Activated CD8-positive, alpha-beta memory T cell treated with anti-CD3 and anti-CD28 coated beads, Interleukin-2, amount 50 U/mL, for 24 hours (primary cell): ENCODE results near the gene RNF223.

Experiments
- DNase-seq: peaks from one replicate; pipeline ENCODE4 v3.0.0-alpha.2; 2020; ENCODE audit errors: extremely low read depth

Gene RNF223

DNA sequence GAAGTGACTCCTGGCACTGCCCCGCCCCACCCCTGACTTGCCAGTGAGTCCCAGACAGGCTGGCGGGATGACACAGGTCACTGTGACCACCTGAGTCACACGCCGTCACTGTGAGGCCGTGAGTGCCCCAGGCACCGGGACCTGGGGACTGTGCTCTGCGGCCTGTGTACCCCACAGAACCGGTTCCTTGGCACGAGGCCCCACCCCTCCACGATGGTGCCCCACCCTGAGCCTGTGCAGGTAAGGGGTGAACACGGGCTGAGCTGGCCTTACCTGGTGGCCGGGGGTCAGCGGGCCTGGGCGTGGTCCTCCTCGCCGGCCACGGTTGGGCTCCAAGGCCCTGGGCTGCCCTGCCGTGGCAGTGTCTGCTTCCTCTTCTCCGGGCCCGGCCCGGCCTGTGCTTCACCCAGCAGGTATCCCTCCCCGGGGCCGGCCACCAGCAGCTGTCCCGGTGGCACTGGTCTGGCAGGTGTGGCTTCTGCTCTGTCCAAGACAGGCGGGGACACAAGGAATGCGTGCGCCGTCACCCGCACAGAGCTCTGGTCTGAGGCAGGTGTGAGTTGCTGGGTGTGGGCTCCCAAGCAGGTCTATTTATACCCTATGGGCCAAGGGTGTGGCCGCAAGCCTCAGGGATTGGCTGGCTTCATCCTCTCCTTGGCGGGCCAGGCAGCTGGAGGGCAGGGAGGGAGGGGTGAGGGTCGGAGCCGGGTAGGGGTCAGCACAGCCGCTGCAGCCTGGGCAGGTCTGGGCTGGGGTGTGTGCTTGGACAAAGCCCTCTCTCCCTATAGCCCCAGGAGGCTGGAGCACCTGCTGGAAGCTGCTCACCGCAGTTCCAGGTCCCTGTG, at the start of gene RNF223:
Gene RNF223 (minus strand): TSS at position 564 of the 845 bp plus-strand sequence. CDS start 1,740 bp downstream, outside the sequence.
- no peak for DNase-seq

DNA sequence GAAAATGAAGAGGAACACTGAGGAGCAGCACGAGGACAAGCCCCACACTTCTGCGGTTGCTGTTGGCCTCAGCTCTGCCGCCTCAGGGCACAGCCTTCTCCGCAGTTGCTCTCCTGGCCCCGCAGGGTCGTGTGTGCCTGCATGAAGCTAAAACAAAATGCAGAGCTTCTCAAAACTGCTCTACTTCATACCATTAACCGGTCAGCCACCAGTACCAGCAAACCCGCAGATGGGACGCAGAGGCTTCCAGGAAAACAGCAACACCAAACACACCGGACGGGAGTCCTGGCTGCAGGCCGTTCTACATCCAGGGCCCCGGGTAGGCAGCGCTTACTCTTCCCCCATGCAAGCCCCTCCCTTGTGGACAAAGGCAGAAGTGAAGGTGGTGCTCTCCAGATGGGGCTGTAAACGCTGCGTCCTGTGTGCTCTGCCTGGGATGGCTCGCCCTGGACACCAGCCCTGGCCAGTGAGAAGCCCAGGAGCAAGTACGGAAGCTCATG, 48.9 kb upstream of the RNF223 start:
- no peak for DNase-seq

DNA sequence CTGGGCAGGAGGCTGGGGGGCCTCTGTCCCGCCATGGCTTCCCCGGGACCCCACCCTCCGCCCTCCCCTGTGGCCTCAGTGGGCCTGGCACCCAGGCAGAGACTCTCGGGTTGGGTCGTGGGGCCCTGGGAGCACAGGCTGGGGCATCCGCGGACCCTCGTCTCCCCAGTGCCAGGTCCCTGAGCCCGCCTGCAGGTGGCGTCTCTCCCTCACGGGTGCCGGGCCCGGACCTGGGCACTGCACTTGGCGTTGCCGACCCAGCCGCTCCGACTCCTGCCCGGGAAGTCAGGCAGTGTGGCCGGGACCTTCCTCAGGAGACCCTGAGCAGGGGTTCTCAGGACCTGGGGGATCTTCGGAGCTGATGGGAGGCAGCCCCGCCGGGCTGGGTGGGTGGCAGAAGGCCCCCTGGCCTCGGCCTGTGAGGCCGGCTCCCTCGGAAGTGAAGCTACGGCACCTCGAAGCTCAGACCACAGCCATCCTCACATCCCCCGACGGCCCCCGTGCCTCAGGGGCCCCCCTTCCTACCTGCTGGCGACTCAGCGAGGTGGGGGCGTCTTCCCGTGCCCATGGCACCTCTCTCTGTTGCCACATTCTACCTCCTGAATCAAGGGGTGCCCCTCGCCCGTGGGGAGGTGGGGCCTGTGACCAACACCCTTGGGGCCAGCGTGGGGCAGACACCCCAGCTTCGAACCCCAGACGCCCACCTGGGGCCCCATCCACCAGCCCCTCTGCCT, 48.1 kb upstream of the RNF223 start:
- peak; percentile 60 for DNase-seq

DNA sequence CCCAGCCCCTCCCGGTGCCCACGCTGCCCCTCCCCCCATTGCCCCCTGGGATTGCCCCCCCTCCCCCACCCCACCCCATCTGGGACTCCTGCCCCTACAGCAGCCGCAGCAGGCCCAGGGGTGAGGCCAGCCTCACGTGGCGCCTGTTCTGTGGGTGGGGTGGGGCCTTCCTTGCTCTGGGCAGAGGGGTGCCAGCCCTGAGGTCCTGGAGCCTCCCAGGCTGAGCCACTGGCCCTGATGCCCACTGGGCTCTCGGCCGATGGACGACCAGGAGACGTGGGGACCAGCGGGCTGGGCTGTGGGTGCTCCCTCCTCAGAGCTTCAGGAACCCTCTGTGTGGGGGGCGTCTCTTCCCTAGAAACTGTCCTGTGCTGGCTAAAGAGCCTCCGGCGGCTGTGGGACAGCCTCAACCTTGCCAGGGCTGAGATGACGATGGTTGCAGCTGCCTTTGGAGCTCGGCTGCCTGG, 47.5 kb upstream of the RNF223 start:
- no peak for DNase-seq

DNA sequence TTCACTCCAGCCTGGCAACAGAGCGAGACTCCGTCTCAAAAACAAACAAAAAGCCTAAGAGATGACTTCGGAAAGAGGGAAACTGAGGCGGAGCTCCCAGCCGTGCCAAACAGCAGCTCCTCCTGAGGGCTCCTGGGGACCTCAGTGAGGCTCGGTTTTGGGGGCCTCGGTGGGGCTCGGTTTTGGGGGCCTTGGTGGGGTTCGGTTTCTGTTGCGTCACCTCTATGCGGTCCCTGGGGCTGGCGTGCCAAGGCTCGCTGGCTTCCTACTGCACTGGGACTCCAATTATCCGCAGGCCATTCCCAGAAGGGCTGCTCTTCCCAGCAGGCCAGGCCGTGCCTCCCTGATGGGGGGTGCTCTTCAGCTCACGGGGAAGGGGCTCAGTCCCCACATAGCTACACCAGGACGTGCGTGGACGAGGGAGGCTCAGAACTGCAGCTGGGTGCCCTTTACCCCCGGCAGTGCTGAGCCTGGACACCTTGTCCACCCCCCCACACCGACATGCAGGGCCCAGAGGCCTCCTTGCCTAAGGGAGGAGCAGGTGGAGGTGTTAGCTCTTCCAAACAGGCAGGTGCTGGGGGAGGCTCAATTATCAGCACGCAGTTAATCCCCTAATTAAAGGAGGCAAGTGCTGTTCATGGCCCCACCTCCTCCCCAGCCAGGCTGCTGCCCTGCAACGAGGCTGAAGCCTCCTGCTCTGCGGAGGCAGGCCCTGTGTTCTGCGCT, 46.9 kb upstream of the RNF223 start:
- no peak for DNase-seq

DNA sequence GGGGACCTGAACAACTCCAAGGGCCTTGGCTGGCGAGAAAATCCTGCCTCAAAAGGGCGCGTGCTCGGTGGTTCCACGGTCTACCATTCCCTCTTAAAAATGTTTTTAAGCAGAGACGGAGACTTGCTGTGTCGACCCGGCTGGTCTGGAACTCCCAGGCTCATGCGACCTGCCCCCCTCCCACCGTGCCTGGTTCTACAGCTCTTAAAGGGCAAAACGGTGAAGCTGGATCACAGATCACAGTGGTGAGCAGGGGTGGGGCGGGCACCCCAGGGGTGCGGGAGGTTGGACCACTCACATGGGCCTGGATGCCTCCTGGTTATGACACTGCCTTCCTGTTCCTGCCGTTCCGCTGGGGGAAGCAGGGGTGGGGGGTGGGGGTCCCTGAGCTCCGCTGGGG, 46.0 kb upstream of the RNF223 start:
- no peak for DNase-seq

DNA sequence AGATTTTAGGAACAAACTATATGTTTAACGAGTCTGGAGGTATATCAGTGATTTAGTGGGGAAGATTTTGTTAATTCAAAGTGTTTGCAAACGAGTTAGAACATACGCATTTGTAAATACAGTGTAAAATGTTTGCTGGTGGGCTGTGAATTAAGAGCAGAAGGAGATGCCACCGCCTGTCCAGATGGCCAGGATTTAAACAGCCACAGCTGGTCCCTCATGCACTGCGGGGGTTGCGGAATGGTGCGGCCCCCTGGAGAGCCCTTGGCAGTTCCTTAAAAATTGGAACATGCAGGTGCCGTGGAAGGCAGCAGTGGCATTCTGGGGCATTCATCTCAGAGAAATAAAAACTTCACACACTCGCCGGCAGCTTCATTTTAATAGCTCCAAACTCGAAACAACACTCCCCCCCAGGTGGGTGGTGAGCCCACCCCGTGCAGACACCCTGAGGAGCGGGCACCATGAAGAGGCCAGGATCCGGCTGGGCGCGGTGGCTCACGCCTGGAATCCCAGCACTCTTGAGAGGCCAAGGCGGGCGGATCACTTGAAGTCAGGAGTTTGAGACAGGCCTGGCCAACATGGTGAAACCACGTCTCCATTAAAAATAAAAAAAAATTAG, 45.3 kb upstream of the RNF223 start:
- no peak for DNase-seq

DNA sequence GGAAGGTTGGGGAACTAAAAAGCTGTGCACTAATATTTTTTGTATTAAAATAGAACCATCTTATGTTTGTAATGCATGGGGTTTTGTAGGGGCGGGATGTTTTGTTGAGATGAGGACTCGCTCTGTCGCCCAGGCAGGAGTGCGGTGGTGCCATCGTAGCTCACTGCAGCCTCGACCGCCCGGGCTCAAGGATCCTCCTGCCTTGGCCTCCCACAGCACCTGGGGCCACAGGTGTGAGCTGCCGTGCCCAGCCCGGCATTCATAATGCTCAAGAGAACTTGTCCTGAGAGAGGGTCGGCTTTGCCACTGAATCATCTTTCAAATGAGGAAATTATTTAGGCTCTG, 44.7 kb upstream of the RNF223 start:
- no peak for DNase-seq

DNA sequence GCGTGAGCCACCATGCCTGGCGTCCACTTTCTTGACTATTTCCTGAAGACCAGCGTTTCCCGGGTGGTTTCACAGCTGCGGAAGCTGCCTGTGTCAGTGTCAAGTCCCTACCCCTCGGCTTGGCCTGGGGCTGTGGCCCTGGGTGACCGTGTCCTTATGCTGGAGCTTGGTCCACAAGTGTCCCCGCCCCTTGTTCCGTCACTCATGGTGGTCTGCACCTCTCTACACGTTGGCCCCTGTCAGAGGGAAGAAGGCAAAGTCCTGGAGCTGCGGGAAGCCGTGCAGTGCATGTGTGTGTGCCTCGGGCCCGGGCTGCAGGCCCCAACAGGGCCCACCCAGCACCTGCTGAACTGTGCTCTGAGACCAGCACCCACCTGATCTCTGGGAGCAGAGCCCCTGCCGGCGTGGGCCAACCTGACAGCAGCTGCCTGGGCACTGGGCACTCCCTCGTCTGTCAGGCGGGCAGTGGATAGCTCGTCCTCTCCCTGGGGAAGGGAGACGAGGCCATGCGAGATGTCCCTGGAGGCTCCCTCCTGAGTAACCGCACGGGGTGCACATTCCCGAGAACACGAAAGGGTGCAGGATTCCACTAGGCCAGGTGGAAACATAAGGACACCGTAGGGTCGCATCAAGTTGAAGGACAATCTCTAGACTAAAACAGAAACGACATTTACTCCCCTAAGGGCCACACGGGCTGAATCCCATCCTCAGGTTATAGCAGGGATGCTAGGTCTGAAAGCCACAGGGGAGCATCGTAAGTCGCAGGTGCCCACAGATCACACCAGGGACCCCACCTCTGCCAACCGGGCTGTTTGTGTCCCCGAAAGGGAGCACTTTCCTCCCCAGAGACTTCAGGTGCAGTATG, 44.1 kb upstream of the RNF223 start:
- no peak for DNase-seq

DNA sequence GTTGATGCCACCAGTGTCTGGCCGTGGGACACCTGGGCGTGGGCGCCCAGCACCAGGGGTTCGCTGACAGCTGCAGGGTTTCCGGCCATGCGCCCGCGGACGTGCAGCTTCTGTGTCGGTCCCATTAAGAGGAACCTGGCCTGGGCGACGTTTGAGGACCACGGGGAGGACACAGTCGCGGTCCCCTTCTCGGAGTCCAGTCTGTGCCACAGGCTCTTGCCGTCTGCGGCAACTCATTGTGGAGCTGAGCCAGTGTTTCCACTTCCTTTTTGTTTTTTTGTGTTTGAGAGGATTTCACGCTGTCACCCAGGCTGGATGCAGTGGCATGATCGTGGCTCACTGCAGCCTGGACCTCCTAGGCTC, 43.3 kb upstream of the RNF223 start:
- no peak for DNase-seq

DNA sequence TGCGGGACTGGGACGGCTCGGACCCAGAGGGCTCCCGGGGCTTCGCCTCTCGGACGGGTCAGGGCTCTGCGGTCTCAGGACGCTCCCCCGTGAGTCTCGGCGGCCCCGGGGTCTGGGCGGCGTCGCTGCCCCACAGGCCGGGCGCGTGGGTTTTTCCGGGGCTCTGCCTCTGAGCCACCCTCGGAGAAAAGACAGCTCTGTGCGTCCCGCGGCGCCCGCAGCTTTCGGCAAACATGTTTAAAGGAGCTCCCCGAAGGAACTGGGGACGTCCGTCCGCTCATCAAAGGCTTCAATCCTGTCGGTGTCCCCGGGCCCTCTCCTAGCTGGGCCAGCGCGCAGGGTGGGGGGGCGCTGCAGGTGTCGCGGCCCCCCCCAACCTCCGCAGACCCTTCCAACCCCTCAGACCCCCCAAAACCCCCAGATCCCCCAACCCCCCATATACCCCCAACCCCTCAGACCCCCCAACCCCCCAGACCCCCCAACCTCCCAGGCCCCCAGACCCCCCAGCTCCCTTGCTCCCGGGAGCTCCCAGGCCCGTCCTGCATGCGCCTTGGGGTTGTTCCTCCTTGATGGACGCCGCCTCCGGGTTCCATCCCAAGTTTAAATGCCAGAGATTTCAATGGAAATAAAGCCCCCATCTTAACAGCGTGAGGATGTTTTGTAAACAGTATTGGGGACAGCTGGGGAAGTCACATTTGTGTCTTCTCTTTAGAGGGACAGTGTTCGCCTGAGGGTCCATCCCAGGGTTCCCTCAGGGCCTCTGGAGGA, 42.8 kb upstream of the RNF223 start:
- no peak for DNase-seq

DNA sequence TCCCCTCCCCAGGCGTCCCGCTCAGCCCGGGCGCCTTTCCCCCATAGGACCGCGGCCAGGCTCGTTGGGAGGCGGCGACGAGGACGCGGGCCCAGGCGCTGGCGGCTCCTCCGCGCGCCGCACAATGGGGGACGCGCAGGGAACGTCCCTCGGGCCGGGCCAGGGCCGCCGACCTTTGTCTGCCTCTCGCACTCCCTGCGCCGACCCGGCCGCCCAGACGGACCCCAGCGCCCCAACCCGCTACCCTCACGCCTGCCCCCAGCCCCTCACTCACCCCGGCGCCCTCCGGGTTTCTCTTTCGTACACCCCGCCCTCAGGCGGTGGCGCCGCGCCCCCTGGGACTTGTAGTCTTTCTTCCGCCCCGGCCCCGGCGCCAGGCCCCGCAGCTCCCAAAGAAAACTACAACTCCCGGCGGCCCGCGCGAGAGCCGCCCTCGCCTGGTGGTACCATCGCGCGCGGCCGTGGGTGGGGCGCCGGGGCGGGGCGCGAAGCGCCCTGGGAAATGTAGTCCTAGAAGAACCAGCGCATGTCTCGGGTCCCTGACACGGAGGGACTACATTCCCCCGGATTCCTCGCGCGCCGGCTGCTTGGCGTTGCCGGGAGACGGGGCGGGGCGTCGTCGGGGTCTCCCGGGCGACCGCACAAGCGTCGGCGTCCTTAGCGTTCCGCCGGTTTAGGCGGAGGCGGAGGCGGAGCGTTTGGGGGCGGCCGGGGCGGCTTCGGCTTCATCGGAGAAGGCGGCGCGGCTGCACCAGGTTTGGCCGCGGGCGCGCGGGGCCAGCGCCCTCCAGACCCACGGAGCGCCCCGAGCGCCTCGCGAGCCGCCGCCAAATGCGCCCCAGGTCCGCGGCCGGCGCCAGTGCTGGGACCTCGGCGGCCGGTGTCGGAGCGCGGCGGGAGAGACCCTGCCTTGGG, 41.9 kb upstream of the RNF223 start, which contains the start of gene C1orf159:
Gene C1orf159 (minus strand): TSS at position 304 of the 915 bp plus-strand sequence. CDS start 24,546 bp downstream, outside the sequence.
- peak; percentile 97 for DNase-seq

DNA sequence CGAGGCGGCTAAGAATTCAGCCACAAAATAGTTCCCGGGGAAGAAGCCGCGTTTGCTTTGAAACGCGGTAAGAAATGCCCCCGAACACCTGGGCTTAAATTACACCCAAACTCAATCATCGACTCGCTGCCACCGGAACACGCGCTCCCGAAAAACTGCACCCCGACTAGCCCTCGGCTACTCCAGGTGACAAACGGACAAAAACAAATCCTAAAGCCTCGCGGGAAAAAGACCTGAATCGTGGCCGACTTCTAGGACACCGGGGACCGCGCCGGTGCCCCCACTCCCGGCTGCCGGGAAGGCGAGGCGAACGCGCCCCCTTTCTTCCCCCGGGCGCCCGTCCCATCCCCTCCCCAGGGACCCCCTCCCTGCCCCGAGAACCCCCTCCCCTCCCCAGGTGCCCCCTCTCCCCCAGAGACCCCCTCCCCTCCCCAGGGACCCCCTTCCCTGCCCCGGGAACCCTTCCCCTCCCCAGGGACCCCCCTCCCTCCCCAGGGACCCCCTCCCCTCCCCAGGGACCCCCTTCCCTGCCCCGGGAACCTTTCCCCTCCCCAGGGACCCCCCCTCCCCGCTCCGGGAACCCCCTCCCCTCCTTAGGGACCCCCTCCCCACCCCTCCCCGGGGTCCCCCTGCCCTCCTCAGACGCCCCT, 41.2 kb upstream of the RNF223 start:
- no peak for DNase-seq

DNA sequence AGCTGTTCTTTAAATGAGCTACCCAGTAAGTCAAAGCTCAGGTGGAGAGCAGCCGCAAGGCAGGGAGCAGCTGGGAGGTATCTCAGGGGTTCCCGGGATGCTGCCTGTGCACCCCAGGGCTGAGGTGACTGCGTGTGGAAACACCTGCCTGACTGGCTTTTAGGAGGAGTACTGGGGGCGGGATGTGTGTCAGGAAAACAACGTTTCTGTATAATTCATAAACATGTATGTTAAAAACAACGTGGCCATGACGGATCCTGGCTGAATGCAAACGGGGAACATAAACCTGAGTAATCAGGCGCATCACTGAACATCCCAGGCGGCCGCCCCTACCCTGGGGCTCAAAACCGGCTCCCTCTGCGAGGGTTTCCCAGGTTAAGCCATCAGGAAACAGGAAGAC, 40.3 kb upstream of the RNF223 start:
- DNase-seq, result no peak

DNA sequence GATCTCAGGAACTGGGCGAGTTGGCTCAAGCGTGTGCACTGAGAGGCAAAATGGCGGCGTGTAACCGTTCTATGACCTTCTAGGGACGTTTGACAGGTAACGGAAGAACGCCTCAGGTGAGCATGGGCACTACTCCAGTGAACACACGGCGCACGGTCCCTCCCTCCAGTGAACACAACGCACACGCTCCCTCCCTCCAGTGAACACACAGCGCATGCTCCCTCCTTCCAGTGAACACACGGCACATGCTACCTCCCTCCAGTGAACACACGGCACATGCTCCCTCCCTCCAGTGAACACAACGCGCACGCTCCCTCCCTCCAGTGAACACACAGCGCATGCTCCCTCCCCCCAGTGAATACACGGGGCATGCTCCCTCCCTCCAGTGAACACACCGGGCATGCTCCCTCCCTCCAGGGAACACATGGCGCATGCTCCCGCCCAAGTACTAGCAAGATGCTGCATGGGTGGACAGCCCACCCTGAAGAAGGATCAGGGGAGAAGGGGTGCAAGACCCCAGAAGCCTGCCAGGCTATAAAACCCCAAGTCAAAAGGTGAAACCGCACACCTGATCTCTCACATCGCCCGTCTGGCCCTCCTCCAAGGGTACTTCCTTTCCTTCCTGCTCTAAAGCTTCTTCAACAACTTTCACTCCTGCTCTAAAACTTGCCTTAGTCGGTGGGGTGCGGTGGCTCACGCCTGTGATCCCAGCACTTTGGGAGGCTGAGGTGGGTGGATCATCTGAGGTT, 38.3 kb upstream of the RNF223 start:
- no peak for DNase-seq

DNA sequence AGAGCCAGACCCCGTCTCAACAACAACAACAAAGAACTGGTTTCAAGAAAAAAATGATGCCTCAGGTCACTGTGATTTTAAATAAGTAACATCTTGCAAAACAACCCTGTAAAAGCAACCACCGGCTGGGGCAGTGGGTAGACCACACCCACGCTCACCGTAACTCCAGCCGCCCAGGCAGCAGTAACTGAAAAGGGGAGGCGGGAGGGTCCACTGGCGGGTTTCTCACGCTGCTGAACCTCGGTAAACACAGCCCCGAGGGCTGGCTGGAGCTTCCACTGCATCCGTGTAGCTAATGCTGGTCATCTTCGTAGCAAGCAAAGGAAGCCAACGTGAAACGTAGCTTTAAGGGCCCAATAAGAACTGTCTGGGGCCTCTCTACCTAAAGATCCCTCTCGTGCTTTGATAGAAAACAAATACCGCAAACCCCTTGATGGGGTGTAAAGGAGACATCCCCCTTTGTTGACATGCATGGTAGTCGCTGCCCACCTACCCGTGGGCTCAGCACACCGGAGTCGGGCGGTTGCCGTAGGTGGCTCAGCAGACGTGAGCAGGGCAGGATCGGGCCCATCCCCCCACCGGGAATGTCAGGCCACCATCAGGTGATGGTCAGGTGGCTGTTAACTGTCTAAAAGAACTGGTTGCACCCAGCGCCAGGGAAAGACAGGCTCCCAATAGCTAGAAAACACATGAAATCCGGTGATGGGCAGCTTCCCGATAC, 37.6 kb upstream of the RNF223 start:
- no peak for DNase-seq

DNA sequence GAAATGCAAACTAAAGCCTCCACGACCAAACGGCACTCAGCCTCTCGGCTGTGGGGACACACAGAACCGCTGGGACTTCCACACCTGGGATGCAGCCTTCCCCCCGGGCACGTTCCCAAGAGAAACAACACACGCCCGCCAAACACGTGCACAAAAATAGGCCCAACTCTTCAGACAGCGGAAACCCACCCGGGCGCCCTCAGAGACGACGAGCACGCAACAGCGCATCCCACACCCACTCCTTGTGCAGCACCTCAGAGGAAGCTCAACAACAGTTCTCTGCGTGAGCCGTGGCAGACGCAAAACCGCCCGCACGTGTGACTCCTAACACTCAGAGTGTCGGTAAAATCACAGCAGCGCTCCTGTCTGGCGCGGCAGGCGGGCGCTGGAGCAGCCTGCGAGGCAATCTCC, 36.5 kb upstream of the RNF223 start:
- no peak for DNase-seq
